Mesenchymal stem cell (in vitro differentiated cells and primary cell): ENCODE results near the gene HTT.

Experiments used
- DNase-seq: peaks from one replicate; pipeline ENCODE4 v3.0.0-alpha.2; 2013
- H2AFZ ChIP-seq: one replicate; pipeline ENCODE4 v1.6.1; 2013; ENCODE audit warnings: low read depth, mild to moderate bottlenecking, control low read depth, inconsistent platforms, low read length, moderate library complexity
- H2AK5ac ChIP-seq: 2 replicates; pipeline ENCODE4 v1.6.1; 2013; ENCODE audit warnings: low read length, moderate library complexity, mild to moderate bottlenecking, inconsistent platforms; ENCODE audit not compliant: severe bottlenecking
- H2BK120ac ChIP-seq: one replicate; pipeline ENCODE4 v1.6.1; 2013; ENCODE audit warnings: low read depth, mild to moderate bottlenecking, inconsistent platforms, low read length, moderate library complexity
- H2BK12ac ChIP-seq, 2 experiments: one replicate each; pipeline ENCODE4 v1.6.1; 2013; ENCODE audit warnings: inconsistent platforms in 2 of 2, low read length in 2 of 2, mild to moderate bottlenecking in 2 of 2, moderate library complexity in 2 of 2, control low read depth in 1 of 2
- H2BK15ac ChIP-seq: one replicate; pipeline ENCODE4 v1.6.1; 2013; ENCODE audit warnings: mild to moderate bottlenecking, low read depth, inconsistent platforms; ENCODE audit not compliant: poor library complexity, severe bottlenecking
- H2BK5ac ChIP-seq: 2 replicates; pipeline ENCODE4 v1.6.1; 2013; ENCODE audit warnings: low read depth, mild to moderate bottlenecking, low read length, control low read depth, inconsistent platforms; ENCODE audit not compliant: poor library complexity, severe bottlenecking
- H3K14ac ChIP-seq, 2 experiments: one replicate each; pipeline ENCODE4 v1.6.1; 2013; ENCODE audit warnings: inconsistent platforms in 2 of 2, low read length in 2 of 2, control low read depth in 1 of 2, mild to moderate bottlenecking in 1 of 2, moderate library complexity in 1 of 2
- H3K18ac ChIP-seq, 2 experiments: one replicate each; pipeline ENCODE4 v1.6.1; 2013; ENCODE audit warnings: inconsistent platforms in 2 of 2, low read length in 2 of 2, control low read depth in 1 of 2, low read depth in 1 of 2, mild to moderate bottlenecking in 1 of 2
- H3K23ac ChIP-seq, 2 experiments: one replicate each; pipeline ENCODE4 v1.6.1; 2013; ENCODE audit warnings: inconsistent platforms in 2 of 2, low read length in 2 of 2, mild to moderate bottlenecking in 2 of 2, moderate library complexity in 2 of 2, control low read depth in 1 of 2
- H3K27ac ChIP-seq: 2 replicates; pipeline ENCODE4 v1.5.1; 2013; ENCODE audit warnings: mild to moderate bottlenecking, moderate library complexity, low read length, control low read depth, inconsistent platforms; ENCODE audit not compliant: poor library complexity, severe bottlenecking
- H3K27me3 ChIP-seq, 2 experiments: 2 replicates each; pipeline versions ENCODE4 v1.6.1 to v1.7.0; 2013; ENCODE audit warnings: low read length in 2 of 2, mild to moderate bottlenecking in 2 of 2, moderate library complexity in 2 of 2, control low read depth in 1 of 2, inconsistent platforms in 1 of 2; ENCODE audit not compliant: control insufficient read depth in 1 of 2, insufficient read depth in 1 of 2
- H3K36me3 ChIP-seq, 2 experiments: 2 replicates each; pipeline versions ENCODE4 v1.6.1 to v1.7.0; 2013; ENCODE audit warnings: low read length in 2 of 2, control low read depth in 1 of 2, inconsistent platforms in 1 of 2, low read depth in 1 of 2, mild to moderate bottlenecking in 1 of 2; ENCODE audit not compliant: insufficient read depth in 2 of 2, control insufficient read depth in 1 of 2
- H3K4ac ChIP-seq, 2 experiments: one replicate each; pipeline ENCODE4 v1.6.1; 2013; ENCODE audit warnings: inconsistent platforms in 2 of 2, low read length in 2 of 2, mild to moderate bottlenecking in 2 of 2, moderate library complexity in 2 of 2, control low read depth in 1 of 2, low read depth in 1 of 2
- H3K4me1 ChIP-seq: 2 replicates; pipeline ENCODE4 v1.6.1; 2013; ENCODE audit warnings: low read depth, low read length, control low read depth; ENCODE audit not compliant: control insufficient read depth, insufficient read depth
- H3K4me2 ChIP-seq: 2 replicates; pipeline ENCODE4 v1.6.1; 2013; ENCODE audit warnings: low read length, mild to moderate bottlenecking, inconsistent platforms; ENCODE audit not compliant: poor library complexity, severe bottlenecking
- H3K4me3 ChIP-seq, 2 experiments: 2 replicates each; pipeline versions ENCODE4 v1.5.1 to v1.7.0; 2013; ENCODE audit warnings: low read length in 2 of 2, mild to moderate bottlenecking in 2 of 2, control low read depth in 1 of 2, low read depth in 1 of 2; ENCODE audit not compliant: insufficient read depth in 1 of 2
- H3K79me1 ChIP-seq: replicated peaks from 2 replicates; pipeline ENCODE4 v1.6.1; 2013; ENCODE audit warnings: mild to moderate bottlenecking, control low read depth, low read length, inconsistent platforms; ENCODE audit not compliant: poor library complexity, severe bottlenecking
- H3K9ac ChIP-seq: 2 replicates; pipeline ENCODE4 v1.7.0; 2013; ENCODE audit warnings: mild to moderate bottlenecking, low read length, moderate library complexity
- H3K9me3 ChIP-seq: 2 replicates; pipeline ENCODE4 v1.7.0; 2013; ENCODE audit warnings: mild to moderate bottlenecking, low read length; ENCODE audit not compliant: control insufficient read depth
- H4K8ac ChIP-seq: one replicate; pipeline ENCODE4 v1.6.1; 2013; ENCODE audit warnings: inconsistent platforms, mild to moderate bottlenecking, low read length, moderate library complexity
- H4K91ac ChIP-seq: one replicate; pipeline ENCODE4 v1.6.1; 2013; ENCODE audit warnings: mild to moderate bottlenecking, low read length, inconsistent platforms
- WGBS: methylation state at CpG from one replicate; pipeline ENCODE4 v1.1.7; 2013; ENCODE audit warnings: mixed read lengths; 5-methylcytosine and 5-hydroxymethylcytosine counted together

HTT gene

DNA sequence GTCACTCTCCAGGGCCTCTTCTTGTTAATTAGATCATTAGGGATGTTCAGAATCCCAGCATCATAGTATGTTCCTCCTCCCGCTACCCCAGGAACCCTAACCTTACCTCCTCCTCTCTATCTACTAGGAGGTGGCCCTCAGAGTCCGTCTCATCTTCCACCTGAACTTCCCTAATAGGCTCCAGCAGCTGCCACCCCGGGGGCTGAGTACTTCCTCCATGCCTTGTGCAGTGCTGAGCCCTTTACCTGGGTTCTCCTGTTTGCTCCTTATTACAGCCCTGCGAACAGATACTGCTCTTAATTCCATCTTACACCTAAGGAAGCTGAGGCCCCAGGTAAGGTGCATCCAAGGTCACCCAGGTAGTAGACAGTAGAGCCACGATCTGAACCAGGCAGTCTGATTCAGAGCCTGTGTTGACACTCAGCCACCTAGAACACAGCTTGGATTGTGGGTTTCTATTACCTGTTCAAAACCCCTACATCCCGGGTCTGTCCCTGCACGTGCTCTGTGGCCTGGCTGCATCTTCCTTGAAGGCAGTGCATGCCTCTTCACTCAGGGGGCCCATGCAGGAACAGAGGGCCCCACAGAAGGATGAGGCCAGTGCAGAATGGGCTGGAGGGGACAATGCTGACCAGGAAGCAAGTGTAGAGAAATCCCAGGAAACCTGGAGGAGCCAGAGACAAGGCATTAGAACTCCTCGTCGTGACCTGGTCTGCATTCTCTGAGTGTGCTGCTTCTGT lies 123.1 kb downstream of the HTT start:
- no peak overlapping the region for H2BK12ac ChIP-seq
- H3K9me3 ChIP-seq, result no peaks in the 10 kb centered on the region
- no peak overlapping the region for H2BK5ac ChIP-seq
- no peak overlapping the region for H3K4ac ChIP-seq
- no peak overlapping the region for H4K91ac ChIP-seq
- H3K36me3 ChIP-seq, result peaks cover 49 to 68% of the 10 kb centered on the region in 2 experiments
- H3K4me1 ChIP-seq, result peaks cover 3% of the 10 kb centered on the region
- no peak for DNase-seq
- H3K4me2 ChIP-seq, result no peak overlapping the region
- H4K8ac ChIP-seq, result no peak overlapping the region
- no peak overlapping the region for H2AK5ac ChIP-seq
- no peak overlapping the region for H3K27ac ChIP-seq
- H3K14ac ChIP-seq, result no peak overlapping the region
- H2AFZ ChIP-seq, result no peak overlapping the region
- no peak overlapping the region for H3K4me3 ChIP-seq
- H2BK15ac ChIP-seq, result no peak overlapping the region
- WGBS, result 95% methylated on average over 9 of the region's 9 CpGs
- H2BK120ac ChIP-seq, result no peak overlapping the region
- peaks cover 31% of the 10 kb centered on the region for H3K79me1 ChIP-seq
- no peak overlapping the region for H3K18ac ChIP-seq
- no peak overlapping the region for H3K9ac ChIP-seq
- no peaks in the 10 kb centered on the region for H3K27me3 ChIP-seq
- no peak overlapping the region for H3K23ac ChIP-seq

DNA sequence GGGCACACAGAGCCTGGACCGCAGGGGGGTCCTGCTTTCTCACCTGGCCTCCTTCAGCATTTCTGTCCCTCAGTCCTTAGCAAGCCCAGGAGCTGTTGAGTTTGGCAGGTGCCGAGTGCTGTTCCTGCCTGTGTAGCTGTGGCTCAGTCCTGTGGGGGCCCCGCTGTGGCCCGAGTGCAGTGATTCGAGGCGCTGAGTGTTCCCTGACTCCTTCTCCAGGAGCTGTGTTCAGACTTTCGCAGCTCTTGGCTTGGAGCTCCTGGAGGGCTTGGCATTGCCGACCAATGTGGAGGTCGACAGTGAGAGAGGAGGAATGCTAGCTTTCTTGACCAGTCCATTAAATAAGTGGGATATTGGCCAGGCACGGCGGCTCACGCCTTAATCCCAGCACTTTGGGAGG lies 124.4 kb downstream of the HTT start:
- Histone ChIP-seq H2BK15ac (no peak overlapping the region), H3K4me1 (no peaks in the 10 kb centered on the region), H3K9me3 (no peaks in the 10 kb centered on the region), H2BK12ac (no peak overlapping the region), H2AK5ac (no peak overlapping the region), H3K27me3 (no peaks in the 10 kb centered on the region), H3K9ac (no peak overlapping the region), H2BK120ac (no peak overlapping the region), H3K79me1 (peaks cover 36% of the 10 kb centered on the region), H2AFZ (no peak overlapping the region), H4K91ac (no peak overlapping the region), H3K36me3 (peaks cover 54 to 63% of the 10 kb centered on the region in 2 experiments), H3K18ac (no peak overlapping the region), H4K8ac (no peak overlapping the region), H3K27ac (no peak overlapping the region), H2BK5ac (no peak overlapping the region), H3K4me2 (no peak overlapping the region), H3K23ac (no peak overlapping the region), H3K4me3 (no peak overlapping the region), H3K14ac (no peak overlapping the region), H3K4ac (no peak overlapping the region)
- 96% methylated on average over 12 of the region's 12 CpGs for WGBS
- no peak for DNase-seq

DNA sequence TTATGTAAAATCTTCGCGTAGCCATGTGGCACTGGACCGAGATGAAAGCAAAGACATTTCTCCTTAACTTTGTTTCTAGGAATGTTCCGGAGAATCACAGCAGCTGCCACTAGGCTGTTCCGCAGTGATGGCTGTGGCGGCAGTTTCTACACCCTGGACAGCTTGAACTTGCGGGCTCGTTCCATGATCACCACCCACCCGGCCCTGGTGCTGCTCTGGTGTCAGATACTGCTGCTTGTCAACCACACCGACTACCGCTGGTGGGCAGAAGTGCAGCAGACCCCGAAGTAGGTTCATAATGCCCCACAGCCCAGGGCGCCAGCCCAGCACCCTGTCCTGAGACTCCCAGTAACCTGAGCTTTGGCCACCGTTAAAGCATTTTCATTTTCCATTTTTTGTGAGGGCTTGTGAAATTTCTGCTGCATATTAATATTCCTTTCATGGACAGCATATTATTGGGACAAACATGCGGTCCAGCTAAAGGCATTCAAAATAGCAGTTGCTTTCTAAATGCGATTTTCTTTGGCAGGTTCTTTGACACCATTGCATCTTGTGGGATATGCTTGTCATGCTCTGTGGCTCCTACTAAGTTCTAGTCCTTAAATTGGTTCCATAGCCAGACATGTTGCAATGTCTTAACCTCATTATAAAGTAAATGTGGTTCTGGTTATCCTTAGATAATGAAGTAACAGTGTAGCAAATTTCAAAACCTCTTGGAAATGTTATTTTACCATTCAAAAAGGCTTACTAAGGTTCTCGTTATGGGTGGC lies 125.4 kb downstream of the HTT start:
- Histone ChIP-seq H4K91ac (no peak overlapping the region), H4K8ac (no peak overlapping the region), H3K27ac (no peak overlapping the region), H3K4ac (no peak overlapping the region), H3K9me3 (no peaks in the 10 kb centered on the region), H3K14ac (no peak overlapping the region), H2BK5ac (no peak overlapping the region), H3K4me2 (no peak overlapping the region), H3K23ac (no peak overlapping the region), H2BK120ac (no peak overlapping the region), H2BK12ac (no peak overlapping the region), H3K9ac (no peak overlapping the region), H2AK5ac (no peak overlapping the region), H3K18ac (no peak overlapping the region), H3K79me1 (peaks cover 33% of the 10 kb centered on the region), H3K36me3 (peaks cover 56 to 60% of the 10 kb centered on the region in 2 experiments), H2BK15ac (no peak overlapping the region), H2AFZ (no peak overlapping the region), H3K27me3 (no peaks in the 10 kb centered on the region), H3K4me1 (no peaks in the 10 kb centered on the region), H3K4me3 (no peak overlapping the region)
- WGBS, result 99% methylated on average over 16 of the region's 17 CpGs
- DNase-seq, result no peak

GRCh38 chr4:3200423-3201090 lies 126.1 kb downstream of the HTT start:
- Histone ChIP-seq H3K4me3 (no peak overlapping the region), H2BK15ac (no peak overlapping the region), H2AFZ (no peak overlapping the region), H3K9ac (no peak overlapping the region), H3K4ac (no peak overlapping the region), H4K8ac (no peak overlapping the region), H3K14ac (no peak overlapping the region), H3K36me3 (peaks cover 50 to 54% of the 10 kb centered on the region in 2 experiments), H3K4me1 (no peaks in the 10 kb centered on the region), H3K23ac (no peak overlapping the region), H3K9me3 (no peaks in the 10 kb centered on the region), H3K4me2 (no peak overlapping the region), H3K27ac (no peak overlapping the region), H3K79me1 (peaks cover 27% of the 10 kb centered on the region), H2BK12ac (no peak overlapping the region), H3K18ac (no peak overlapping the region), H2BK120ac (no peak overlapping the region), H4K91ac (no peak overlapping the region), H2AK5ac (no peak overlapping the region), H3K27me3 (no peaks in the 10 kb centered on the region), H2BK5ac (no peak overlapping the region)
- WGBS, result 98% methylated on average over 8 of the region's 8 CpGs
- no peak for DNase-seq
